Keratinocyte (primary cell): ENCODE measurements around the gene LRRC7. TPM values are rescaled to one million over a fixed set of nuclear protein-coding genes. Genes with fewer than 3 reads are reported as not detected.

Source experiments
- DNase-seq: peaks from one replicate; pipeline ENCODE4 v3.0.0-alpha.2; 2011; ENCODE audit warnings: low read depth, missing footprints, low spot score
- FAIRE-seq: peaks from 2 replicates; lab custom pipeline; 2011; peaks lifted over from hg19 to GRCh38; lab: Jason Lieb, UNC
- H2AFZ ChIP-seq: 2 replicates; pipeline ENCODE4 v1.6.0; 2012; ENCODE audit warnings: low read length, control low read depth, inconsistent platforms; ENCODE audit not compliant: control insufficient read depth
- H3K27ac ChIP-seq: 2 replicates; pipeline ENCODE4 v1.5.1; 2011; ENCODE audit warnings: low read length; ENCODE audit not compliant: control insufficient read depth, insufficient read depth
- H3K27me3 ChIP-seq: 3 replicates; pipeline ENCODE4 v1.6.0; 2011; ENCODE audit warnings: low read length; ENCODE audit not compliant: control insufficient read depth, insufficient read depth; ENCODE audit errors: extremely low read depth
- H3K36me3 ChIP-seq, 2 experiments: 2 replicates in 1 of 2; 3 replicates in 1 of 2; pipeline ENCODE4 v1.5.1; 2011; ENCODE audit warnings: low read length in 2 of 2, mild to moderate bottlenecking in 1 of 2; ENCODE audit not compliant: control insufficient read depth in 2 of 2, insufficient read depth in 2 of 2; ENCODE audit errors: extremely low read depth in 1 of 2
- H3K4me1 ChIP-seq: 3 replicates; pipeline ENCODE4 v1.5.1; 2011; ENCODE audit warnings: low read length; ENCODE audit not compliant: control insufficient read depth, insufficient read depth; ENCODE audit errors: extremely low read depth
- H3K4me2 ChIP-seq: 3 replicates; pipeline ENCODE4 v1.6.0; 2011; ENCODE audit warnings: low read depth, low read length; ENCODE audit not compliant: control insufficient read depth, insufficient read depth; ENCODE audit errors: extremely low read depth
- H3K4me3 ChIP-seq, 3 experiments: fragments of 200-600 bp in 1 of 3; sonication (generic) in 1 of 3; 2 replicates in 2 of 3; 3 replicates in 1 of 3; pipeline ENCODE4 v1.5.1; 2011 to 2016; ENCODE audit warnings: low read length in 3 of 3, mild to moderate bottlenecking in 3 of 3, control low read depth in 2 of 3, inconsistent platforms in 1 of 3, low read depth in 1 of 3, mixed read lengths in 1 of 3, mixed run types in 1 of 3, moderate library complexity in 1 of 3; ENCODE audit not compliant: control insufficient read depth in 2 of 3, insufficient read depth in 2 of 3; ENCODE audit errors: extremely low read depth in 1 of 3
- H3K79me2 ChIP-seq: 2 replicates; pipeline ENCODE4 v1.6.0; 2012; ENCODE audit warnings: low read length; ENCODE audit not compliant: control insufficient read depth, insufficient read depth
- H3K9ac ChIP-seq: 3 replicates; pipeline ENCODE4 v1.6.0; 2011; ENCODE audit warnings: low read length; ENCODE audit not compliant: control insufficient read depth, insufficient read depth; ENCODE audit errors: extremely low read depth
- H3K9me1 ChIP-seq: 3 replicates; pipeline ENCODE4 v1.6.0; 2011; ENCODE audit warnings: low read length; ENCODE audit not compliant: control insufficient read depth, insufficient read depth; ENCODE audit errors: extremely low read depth
- H3K9me3 ChIP-seq: 2 replicates; pipeline ENCODE4 v1.5.1; 2012; ENCODE audit warnings: low read depth, low read length; ENCODE audit not compliant: control insufficient read depth
- H4K20me1 ChIP-seq: 3 replicates; pipeline ENCODE4 v1.6.0; 2011; ENCODE audit warnings: low read length; ENCODE audit not compliant: control insufficient read depth, insufficient read depth; ENCODE audit errors: extremely low read depth
- CTCF ChIP-seq, 3 experiments: IDR thresholded peaks in 1 of 3; conservative IDR thresholded peaks in 1 of 3; optimal IDR thresholded peaks in 1 of 3; 2 replicates in 2 of 3; 3 replicates in 1 of 3; pipeline versions ENCODE3 to v1.5.1; 2011; ENCODE audit warnings: low read length in 3 of 3, mild to moderate bottlenecking in 3 of 3, moderate library complexity in 2 of 3, control low read depth in 1 of 3, inconsistent platforms in 1 of 3; ENCODE audit not compliant: insufficient read depth in 2 of 3; ENCODE audit errors: extremely low read depth in 1 of 3
- EZH2 ChIP-seq: IDR thresholded peaks from one replicate; pipeline ENCODE4 v1.6.1; 2012; ENCODE audit warnings: inconsistent platforms, mild to moderate bottlenecking, low read length, moderate library complexity
- dilution Hi-C: fragments of 300-500 bp; cut with MboI; formaldehyde crosslinking; loops from one replicate; pipeline ENCODE4 v1.7.0; 2020; ENCODE audit warnings: low sequenced_read_pairs; ENCODE audit not compliant: extremely low pct_ligation_motif_present
- polyA plus RNA-seq, 5 experiments: library from polyadenylated mRNA; depleted of rRNA in 3 of 5; stranded (reverse) in 3 of 5; stranded (forward) in 1 of 5; unstranded in 1 of 5; fragments of >200 nt; gene quantifications; 1 replicate in 1 of 5; 2 replicates in 3 of 5; 3 replicates in 1 of 5; pipeline versions ENCODE4 v1.2.1 to v1.2.3, GENCODE V29; 2011 to 2012; ENCODE audit warnings: missing spikeins in 2 of 5, low read depth in 1 of 5, low replicate concordance in 1 of 5

LRRC7 gene
- polyA plus RNA-seq, 1 donor (not counting 4 experiments of a cell fraction or from before 2014, with no cell fraction given) = 0.28 TPM

DNA sequence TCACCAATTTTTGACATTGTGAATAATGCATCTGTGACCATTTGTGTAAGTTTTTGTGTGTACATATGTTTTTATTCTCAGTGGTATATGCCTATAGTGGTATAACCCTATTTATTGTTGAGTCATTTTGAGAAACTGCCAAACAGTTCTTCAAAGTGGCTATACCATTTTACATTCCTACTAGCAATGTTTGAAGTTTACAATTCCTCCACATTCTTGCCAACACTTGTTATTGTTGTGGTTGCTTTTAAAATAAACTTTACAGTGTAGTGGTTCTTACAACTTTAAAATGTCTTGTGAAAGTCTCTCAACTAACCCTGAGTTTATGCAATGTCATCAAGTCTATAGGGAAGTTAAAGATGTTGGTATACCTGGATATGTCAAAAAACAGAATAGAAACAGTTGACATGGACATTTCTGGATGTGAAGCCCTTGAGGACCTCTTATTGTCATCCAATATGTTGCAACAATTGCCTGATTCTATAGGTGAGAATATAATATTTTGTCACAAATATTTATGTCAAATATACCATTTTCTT, 418.2 kb downstream of the LRRC7 start:
- Histone ChIP-seq H3K27me3 (no peaks in the 10 kb centered on the region), H3K4me3 (no peak overlapping the region), H4K20me1 (no peaks in the 10 kb centered on the region), H3K9me3 (no peaks in the 10 kb centered on the region), H3K27ac (no peak overlapping the region), H3K4me2 (no peak overlapping the region), H3K79me2 (no peaks in the 10 kb centered on the region), H3K4me1 (no peaks in the 10 kb centered on the region), H3K9ac (no peak overlapping the region), H3K36me3 (no peaks in the 10 kb centered on the region), H3K9me1 (no peaks in the 10 kb centered on the region), H2AFZ (no peak overlapping the region)
- DNase-seq (no peak), FAIRE-seq (no peak)
- TF ChIP-seq EZH2 (no peak), CTCF (optimal IDR thresholded peaks at IDR 0.05 in 1 of 3, IDR thresholded peaks at IDR 0.05 in 1 of 3, conservative IDR thresholded peaks at IDR 0.05 in 1 of 3; ENCODE audit: extremely low read depth in 1 of 3, insufficient read depth in 2 of 3, low read length in 3 of 3) (no peak)
- dilution Hi-C loops = no loop called here

DNA sequence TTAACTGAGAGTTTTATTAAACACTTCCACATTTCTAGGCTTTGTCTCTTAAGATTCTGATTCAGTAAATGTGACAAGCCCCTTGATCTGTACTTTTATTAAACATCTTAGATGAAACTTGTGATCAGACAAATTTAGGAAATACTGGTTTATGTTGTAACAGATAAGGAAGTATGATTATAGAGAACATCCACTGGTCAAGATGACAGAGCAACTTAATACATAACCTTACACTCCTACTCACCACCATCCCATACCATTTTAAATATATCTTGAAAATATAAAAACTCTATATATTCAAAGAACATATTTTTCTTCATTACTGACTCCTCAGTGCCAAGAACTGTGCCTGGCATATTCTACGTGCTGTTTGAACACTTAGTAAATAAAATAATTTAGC, 420.2 kb downstream of the LRRC7 start:
- TF ChIP-seq CTCF (optimal IDR thresholded peaks at IDR 0.05 in 1 of 3, IDR thresholded peaks at IDR 0.05 in 1 of 3, conservative IDR thresholded peaks at IDR 0.05 in 1 of 3; ENCODE audit: extremely low read depth in 1 of 3, insufficient read depth in 2 of 3, low read length in 3 of 3) (no peak), EZH2 (no peak)
- no peak for FAIRE-seq
- Histone ChIP-seq H3K4me2 (no peak overlapping the region), H3K79me2 (no peaks in the 10 kb centered on the region), H2AFZ (no peak overlapping the region), H4K20me1 (no peaks in the 10 kb centered on the region), H3K4me1 (no peaks in the 10 kb centered on the region), H3K27me3 (no peaks in the 10 kb centered on the region), H3K4me3 (no peak overlapping the region), H3K9ac (no peak overlapping the region), H3K9me1 (no peaks in the 10 kb centered on the region), H3K36me3 (no peaks in the 10 kb centered on the region), H3K27ac (no peak overlapping the region), H3K9me3 (no peaks in the 10 kb centered on the region)
- DNase-seq = no peak
- dilution Hi-C loops = no loop called here
